DMS153 treated with DMSO at 0.1 percent for 48 hours (cell line): ENCODE results near the gene SKIC8.

Experiments used
- DNase-seq: peaks from one replicate; lab custom pipeline; 2025; ENCODE audit not compliant: unreplicated experiment; lab: John Stamatoyannopoulos, UW

SKIC8 gene

DNA sequence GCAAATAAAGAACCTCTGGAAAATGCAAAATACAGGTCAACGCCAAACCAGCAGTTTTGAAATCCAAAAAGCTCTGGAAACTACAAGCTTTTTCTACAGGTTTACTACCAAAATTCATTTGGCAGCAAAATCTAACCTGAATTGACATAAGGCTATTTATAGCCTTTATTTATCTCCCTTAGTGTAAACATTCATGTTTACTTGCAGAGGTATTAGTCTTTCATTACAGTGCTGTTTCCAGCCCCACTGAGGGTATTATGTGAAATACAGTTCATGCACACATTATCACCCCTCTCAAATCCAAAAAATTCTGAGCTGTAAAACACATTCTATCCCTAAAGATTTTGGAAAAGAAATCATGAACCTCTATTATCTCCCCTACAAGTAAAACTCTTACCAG is 7.2 kb downstream of the SKIC8 start:
- no peak for DNase-seq

- no peak for DNase-seq
Measured at GRCh38 chr15:78291698-78292097, 7.7 kb downstream of the SKIC8 start.

GRCh38 chr15:78291052-78291451 is 8.4 kb downstream of the SKIC8 start:
- no peak for DNase-seq

DNA sequence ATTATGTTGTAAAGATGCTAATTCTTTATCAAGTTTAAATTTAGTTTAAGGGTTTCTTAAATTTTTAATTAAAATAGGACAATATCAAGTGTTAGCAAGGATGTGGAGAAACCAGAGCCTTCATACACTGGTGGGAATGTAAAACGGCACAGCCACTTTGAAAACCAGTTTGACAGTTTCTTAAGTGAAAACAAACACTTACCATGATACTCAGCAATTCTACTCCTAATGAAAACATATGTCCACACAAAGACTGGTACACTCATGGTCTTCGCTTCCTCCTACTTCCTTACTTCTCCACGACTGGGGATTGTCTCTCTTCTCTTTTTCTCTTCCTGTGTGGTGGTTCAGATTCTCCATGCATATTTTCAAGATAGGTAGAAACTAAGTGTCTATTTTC is 9.2 kb downstream of the SKIC8 start:
- DNase-seq, result no peak

- DNase-seq, result no peak
Measured at GRCh38 chr15:78284758-78285157, 14.7 kb downstream of the SKIC8 start.

GRCh38 chr15:78282324-78282723 is 17.1 kb downstream of the SKIC8 start:
- no peak for DNase-seq

GRCh38 chr15:78280319-78281072 is 18.9 kb downstream of the SKIC8 start:
- no peak for DNase-seq

- no peak for DNase-seq
Measured at GRCh38 chr15:78276064-78276943, 23.1 kb downstream of the SKIC8 start.

GRCh38 chr15:78274994-78275393 is 24.4 kb downstream of the SKIC8 start:
- no peak for DNase-seq

DNA sequence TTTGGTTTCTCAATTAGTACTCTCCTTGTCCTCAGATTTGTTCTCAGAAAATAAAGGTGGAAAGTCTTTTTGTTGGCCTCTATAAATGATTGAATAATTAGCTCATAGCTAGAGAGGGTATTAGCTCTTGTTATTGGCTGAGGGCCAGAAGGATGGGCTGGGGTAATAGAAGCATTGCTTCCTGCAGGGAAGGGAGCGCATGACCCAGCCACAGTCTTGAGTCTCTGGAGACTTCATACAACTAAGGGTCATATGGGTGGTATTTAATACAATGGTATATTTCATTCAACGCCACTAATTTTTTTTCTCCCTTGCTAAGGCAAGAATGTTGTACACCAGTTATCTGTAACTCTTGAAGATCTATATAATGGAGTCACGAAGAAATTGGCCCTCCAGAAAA is 26.6 kb downstream of the SKIC8 start:
- no peak for DNase-seq

- no peak for DNase-seq
Measured at GRCh38 chr15:78272316-78272715, 27.1 kb downstream of the SKIC8 start.

- no peak for DNase-seq
Measured at GRCh38 chr15:78266806-78267205, 32.6 kb downstream of the SKIC8 start.

GRCh38 chr15:78266229-78266628 is 33.2 kb downstream of the SKIC8 start:
- no peak for DNase-seq

- no peak for DNase-seq
Measured at GRCh38 chr15:78265752-78266224, 33.6 kb downstream of the SKIC8 start.

DNA sequence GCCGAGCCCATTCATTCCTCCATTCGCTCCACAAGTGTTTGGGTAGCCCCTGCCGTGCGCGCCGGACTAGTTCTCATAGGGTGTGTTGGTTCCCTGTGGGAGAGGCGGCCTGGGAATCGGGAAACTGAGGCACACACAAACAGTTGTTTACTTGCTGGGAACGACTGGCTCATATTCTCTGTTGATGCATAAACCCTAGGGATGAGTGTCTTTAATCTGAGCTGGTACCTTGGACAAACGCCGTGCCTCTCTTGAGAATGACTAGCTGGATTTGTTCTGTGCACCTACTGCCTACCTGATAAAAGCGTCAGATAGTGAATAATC is 34.3 kb downstream of the SKIC8 start:
- DNase-seq, result no peak

- no peak for DNase-seq
Measured at GRCh38 chr15:78264304-78265136, 34.9 kb downstream of the SKIC8 start, which contains the start of gene DNAJA4. Gene DNAJA4 (plus strand): TSS chr15:78264562. CDS start chr15:78264764, 202 bp downstream.

DNA sequence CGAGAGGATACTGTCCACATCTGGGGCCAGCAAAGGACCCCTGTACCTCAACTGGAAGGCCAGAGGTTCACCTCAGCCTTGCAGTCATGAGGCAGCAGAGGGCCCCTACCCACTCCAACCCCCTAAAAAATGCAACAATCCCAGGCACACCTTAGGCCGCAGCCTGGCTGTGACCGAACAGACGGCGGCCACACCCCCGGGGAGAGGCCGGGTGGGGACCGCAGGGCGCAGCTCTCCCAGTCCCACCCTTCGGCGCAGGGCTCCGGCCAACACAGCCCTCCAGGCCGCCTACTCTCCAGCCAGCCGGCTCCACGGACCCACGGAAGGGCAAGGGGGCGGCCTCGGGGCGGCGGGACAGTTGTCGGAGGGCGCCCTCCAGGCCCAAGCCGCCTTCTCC is 35.5 kb downstream of the SKIC8 start:
- DNase-seq, result no peak

GRCh38 chr15:78263351-78263781 is 36.0 kb downstream of the SKIC8 start:
- DNase-seq, result no peak

DNA sequence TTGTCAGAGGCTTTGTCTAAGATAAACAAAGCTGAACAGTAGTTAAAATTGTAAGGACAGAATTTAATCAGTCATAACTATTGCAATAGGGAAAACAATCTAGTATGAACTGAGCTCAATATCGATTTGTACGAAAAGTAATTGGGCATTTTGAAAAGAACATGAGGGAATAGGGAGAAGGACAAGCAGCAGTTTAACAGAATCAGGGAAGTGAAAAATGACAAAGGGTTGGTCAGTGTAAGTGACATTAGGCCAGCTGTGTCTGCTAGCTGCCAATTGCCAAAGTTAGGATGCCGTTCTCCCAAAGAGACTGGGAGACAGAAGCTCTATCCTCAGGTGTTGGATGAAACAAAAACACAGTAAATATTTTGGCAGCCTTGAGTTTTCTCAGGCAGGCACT is 38.3 kb downstream of the SKIC8 start:
- no peak for DNase-seq

GRCh38 chr15:78260489-78260888 is 38.9 kb downstream of the SKIC8 start:
- DNase-seq, result no peak

GRCh38 chr15:78259232-78259631 is 40.2 kb downstream of the SKIC8 start:
- no peak for DNase-seq
